HG03025 (cell line): ENCODE measurements around the gene DNAH14.
"Not testable (repeated sequence)": the region's sequence is repeated elsewhere in the genome, so short reads cannot be mapped to it uniquely, and the experiment has no call there.

Experiments used
- ATAC-seq: cut with Tn5 transposase; IDR thresholded peaks from one replicate; pipeline ENCODE4 v1.9.1; 2021; ENCODE audit warnings: mild to moderate bottlenecking, moderate library complexity; ENCODE audit not compliant: unreplicated experiment, low FRiP score

Gene DNAH14

DNA sequence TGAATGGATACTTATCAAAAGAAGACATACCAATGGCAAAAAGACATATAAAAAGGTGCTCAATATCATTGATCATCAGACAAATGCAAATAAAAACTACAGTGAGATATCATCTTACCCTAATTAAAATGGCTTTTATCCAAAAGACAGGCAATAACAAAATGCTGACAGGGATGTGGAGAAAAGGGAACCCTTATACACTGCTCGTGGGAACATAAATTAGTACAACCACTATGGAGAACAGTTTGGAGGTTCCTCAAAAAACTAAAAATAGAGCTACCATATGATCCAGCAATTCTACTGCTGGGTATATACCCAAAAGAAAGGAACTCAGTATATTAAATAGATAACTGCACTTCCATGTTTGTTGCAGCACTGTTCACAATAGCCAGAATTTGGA, 400.5 kb downstream of the DNAH14 start:
- ATAC-seq = not testable (repeated sequence)

- ATAC-seq = no peak
Observed at GRCh38 chr1:225332686-225333085, 403.2 kb downstream of the DNAH14 start.

- ATAC-seq = not testable (repeated sequence)
Observed at GRCh38 chr1:225335098-225335778, 405.8 kb downstream of the DNAH14 start.

DNA sequence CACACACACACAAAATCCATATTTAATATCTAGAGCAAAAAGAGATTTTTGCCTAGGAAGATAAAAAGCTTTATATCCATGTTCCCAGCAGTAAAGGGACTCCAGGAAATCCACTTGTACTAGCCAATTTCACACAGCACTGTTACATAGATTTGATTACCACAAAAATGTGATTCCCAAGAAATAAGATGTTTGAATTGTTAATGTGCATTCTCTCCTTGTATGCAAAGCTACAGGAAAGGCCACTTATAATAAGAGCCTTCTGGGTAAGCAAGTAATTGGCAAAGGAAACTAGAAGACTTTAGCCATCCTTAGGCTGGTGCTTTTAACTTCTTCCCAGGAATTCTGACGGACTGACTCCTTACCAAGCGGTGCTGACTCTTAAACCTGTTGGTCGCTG, 409.1 kb downstream of the DNAH14 start:
- ATAC-seq = no peak

- ATAC-seq = no peak
Observed at GRCh38 chr1:225341642-225342041, 412.2 kb downstream of the DNAH14 start.

DNA sequence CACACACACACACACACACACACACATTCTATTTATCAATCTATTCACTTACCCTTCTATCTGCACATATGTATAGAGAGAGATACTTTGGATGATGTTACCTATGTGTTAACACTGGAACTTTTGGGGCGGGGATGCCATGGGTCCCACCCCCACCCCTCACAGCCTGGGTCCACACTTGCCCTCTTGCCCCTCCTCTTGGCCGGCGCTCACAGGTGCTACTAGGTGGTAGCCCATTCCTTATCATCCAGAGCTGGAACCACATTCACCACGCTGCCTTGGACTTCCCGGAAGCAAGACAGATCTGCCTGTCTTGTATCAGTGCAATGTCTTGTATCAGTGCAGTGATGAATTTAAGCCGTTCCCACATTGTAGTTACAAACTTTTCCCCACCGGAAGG, 413.2 kb downstream of the DNAH14 start:
- no peak for ATAC-seq

GRCh38 chr1:225343618-225344017, 414.1 kb downstream of the DNAH14 start:
- no peak for ATAC-seq

DNA sequence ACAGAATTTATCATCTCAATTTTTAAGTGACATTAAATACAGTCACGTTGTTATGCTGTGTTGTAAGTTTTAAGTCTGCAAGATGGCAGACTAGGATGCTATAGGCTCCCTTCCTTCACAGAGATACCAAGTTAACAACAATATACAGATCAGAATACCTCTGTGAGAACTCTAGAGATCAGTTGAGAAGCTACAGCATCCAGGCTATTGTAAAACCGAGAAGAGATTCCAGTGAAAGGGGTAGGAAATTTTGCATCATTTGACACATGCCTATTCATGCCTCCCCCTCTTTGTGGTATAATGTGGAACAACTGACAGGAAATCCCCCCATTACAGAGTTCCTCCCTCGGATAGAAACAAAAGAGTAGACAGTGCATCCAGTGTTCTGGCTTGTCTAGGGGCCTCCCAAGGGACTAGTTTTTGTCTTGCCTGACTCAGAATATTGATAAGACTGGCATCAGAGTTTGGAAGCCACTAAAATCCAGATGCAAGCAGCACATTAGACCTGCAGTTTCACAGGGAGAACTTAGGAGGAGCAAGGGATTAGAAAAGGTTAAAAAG, 417.7 kb downstream of the DNAH14 start:
- ATAC-seq = no peak

DNA sequence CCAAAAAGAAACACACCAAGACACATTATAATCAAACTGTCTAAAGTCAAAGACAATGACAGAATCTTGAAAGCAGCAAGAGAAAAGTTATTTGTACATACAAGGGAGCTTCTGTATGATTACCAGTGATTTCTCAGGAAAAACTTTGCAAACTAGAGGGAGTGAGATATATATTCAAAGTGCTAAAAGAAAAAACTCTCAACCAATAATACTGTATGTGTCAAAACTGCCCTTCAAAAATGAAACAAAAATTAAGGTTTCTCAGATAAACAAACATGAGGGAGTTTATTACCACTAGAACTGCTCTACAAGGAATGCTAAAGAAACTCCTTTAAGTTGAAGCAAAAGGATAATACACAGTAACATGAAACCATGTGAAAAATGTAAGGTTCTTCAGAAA, 418.9 kb downstream of the DNAH14 start:
- no peak for ATAC-seq

DNA sequence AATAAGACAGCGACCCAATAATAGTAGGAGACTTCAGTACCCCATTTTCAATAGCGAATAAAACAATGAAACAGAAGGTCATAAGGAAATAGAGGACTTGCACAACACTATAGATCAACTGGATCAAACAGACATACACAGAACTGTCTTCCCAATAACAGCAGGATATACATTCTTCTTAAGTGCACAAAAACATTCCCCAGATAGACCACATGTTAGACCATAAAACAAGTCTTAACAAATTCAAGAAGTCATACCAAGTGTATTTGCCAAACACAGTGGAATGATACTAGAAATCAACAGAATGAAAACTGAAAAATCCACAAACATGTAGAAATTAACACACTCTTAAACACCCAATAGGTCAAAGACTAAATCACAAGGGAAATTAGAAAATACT, 420.4 kb downstream of the DNAH14 start:
- no peak for ATAC-seq

DNA sequence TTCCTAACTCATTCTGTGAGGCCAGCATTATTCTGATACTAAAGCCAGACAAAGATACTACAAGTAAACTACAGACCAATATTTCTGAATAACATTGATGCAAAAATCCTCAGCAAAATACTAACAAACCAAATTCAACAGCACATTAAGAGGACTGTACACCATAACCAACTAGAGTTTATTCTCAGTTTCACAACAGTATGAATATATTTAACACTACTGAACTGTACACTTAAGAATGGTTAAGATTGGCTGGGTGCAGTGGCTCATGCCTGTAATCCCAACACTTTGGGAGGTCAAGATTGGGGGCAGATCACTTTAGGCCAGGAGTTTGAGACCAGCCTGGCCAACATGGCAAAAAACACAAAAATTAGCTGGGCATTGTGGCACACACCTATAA, 421.4 kb downstream of the DNAH14 start:
- no peak for ATAC-seq

DNA sequence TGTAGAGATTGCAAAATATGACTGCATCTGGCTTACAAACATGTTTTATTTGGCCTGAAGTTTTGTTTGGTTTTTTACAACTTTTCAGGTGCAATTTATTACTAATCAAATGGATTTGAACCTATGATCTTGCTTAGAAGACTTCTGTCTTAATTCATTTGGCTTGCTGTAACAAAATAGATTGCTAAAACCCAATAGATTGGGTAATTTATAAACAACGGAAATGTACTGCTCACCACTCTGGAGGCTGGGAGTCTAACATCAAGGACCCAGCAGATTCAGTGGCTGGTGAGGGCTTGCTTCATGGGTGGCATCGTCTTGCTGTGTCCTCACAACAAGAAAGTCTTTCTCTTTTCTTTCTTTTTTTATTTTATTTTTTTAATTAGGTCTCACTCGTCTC, 425.4 kb downstream of the DNAH14 start:
- no peak for ATAC-seq

DNA sequence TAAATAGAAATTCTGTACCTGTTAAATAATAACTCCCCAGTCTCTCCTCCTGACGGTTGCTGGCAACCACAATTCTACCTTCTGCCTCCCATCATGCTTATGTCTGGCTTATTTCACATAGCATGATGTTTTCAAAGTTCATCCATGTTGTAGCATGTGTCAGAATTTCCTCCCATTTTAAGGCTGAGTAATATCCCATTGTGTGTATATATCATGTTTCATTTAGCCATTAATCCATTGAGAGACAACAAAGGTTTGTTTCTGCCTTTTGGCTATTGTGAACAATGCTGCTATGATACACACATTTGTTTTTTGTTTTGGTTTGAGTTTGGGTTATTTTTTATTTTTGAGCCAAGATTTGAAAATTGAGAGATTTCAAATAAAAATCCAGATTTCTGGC, 426.4 kb downstream of the DNAH14 start:
- ATAC-seq = no peak

GRCh38 chr1:225360119-225360518, 430.6 kb downstream of the DNAH14 start:
- no peak for ATAC-seq

- no peak for ATAC-seq
Observed at GRCh38 chr1:225361176-225361575, 431.7 kb downstream of the DNAH14 start.

DNA sequence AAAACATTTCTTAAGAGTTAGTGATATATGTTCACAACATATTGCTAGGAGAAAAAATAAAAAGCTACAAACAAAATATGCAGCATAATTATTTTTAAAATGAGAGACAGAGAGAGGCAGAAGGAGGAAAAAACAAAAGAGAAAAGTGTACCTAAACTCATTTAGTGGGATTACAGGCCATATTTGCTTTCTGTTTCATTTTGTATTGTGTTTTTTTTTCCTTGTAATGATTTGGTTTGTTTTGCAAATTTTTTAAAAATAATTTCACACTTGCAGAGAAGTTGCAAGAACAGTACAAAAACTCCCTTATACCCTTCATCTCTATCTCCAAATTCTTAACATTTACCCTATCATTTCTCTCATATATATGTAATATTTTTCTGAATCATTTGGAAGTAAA, 433.3 kb downstream of the DNAH14 start:
- ATAC-seq = no peak

- ATAC-seq = no peak
Observed at GRCh38 chr1:225364439-225364838, 435.0 kb downstream of the DNAH14 start.

DNA sequence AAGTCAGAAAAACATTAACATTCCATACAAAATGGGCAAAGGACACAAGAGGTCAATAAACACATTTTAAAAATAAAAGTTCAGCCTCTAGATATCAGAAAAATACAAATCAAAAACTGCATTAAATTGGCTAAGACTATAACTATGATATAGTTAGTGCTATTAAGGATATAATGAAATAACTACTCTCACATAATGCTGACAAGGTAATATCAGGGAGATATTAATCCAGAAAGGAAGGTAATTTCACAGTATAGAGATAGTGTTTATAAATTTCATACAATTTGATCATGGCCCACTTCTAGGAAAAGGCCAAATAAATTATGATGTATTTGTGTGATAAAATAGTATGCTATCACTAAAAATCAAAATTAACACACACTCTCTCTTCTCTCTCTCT, 436.5 kb downstream of the DNAH14 start:
- no peak for ATAC-seq

GRCh38 chr1:225366552-225366951, 437.1 kb downstream of the DNAH14 start:
- ATAC-seq = no peak

DNA sequence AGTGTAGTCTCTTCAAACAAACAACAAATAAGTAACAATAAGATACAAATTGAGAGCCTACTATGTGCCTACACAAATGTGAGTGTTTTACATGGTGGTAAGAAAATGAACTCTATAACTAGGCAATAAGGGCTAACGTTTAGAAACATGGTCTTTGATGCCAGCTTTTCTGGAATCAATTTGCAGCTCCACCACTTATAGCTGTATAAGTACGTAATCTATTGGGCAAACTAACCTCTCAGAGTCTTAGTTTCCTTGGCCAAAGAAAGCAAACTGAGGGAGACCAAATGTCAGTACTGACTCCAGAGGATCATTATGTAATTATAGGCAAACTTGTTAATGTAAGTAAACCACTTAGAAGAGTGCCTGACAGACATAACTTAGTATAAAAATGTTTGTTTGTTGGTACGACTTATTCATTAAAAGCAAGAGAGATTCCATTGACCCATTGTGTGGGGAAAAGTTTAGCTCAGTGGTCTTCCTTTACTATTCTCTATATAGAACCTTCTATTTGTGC, 438.6 kb downstream of the DNAH14 start:
- ATAC-seq = no peak

GRCh38 chr1:225371366-225372010, 442.0 kb downstream of the DNAH14 start:
- no peak for ATAC-seq

GRCh38 chr1:225373155-225373554, 443.7 kb downstream of the DNAH14 start:
- ATAC-seq = no peak
